ENCODE measurements around the gene RUSC2.

- TF ChIP-seq TAF1 (IDR thresholded peaks at IDR 0.05; ENCODE audit: borderline replicate concordance, insufficient read depth, low read length) (no peak), POLR2AphosphoS5 (IDR thresholded peaks at IDR 0.05; ENCODE audit: low read depth, low read length) (no peak), SIN3A (IDR thresholded peaks at IDR 0.05; ENCODE audit: borderline replicate concordance, insufficient read depth, low read length) (no peak)
- TF ChIP-seq, protein P1, sequence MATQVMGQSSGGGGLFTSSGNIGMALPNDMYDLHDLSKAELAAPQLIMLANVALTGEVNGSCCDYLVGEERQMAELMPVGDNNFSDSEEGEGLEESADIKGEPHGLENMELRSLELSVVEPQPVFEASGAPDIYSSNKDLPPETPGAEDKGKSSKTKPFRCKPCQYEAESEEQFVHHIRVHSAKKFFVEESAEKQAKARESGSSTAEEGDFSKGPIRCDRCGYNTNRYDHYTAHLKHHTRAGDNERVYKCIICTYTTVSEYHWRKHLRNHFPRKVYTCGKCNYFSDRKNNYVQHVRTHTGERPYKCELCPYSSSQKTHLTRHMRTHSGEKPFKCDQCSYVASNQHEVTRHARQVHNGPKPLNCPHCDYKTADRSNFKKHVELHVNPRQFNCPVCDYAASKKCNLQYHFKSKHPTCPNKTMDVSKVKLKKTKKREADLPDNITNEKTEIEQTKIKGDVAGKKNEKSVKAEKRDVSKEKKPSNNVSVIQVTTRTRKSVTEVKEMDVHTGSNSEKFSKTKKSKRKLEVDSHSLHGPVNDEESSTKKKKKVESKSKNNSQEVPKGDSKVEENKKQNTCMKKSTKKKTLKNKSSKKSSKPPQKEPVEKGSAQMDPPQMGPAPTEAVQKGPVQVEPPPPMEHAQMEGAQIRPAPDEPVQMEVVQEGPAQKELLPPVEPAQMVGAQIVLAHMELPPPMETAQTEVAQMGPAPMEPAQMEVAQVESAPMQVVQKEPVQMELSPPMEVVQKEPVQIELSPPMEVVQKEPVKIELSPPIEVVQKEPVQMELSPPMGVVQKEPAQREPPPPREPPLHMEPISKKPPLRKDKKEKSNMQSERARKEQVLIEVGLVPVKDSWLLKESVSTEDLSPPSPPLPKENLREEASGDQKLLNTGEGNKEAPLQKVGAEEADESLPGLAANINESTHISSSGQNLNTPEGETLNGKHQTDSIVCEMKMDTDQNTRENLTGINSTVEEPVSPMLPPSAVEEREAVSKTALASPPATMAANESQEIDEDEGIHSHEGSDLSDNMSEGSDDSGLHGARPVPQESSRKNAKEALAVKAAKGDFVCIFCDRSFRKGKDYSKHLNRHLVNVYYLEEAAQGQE (IDR thresholded peaks at IDR 0.05; ENCODE audit: insufficient read depth in 1 of 2, low read depth in 2 of 2, low read length in 2 of 2) = no peak
Measured at GRCh38 chr9:35484406-35484805, 5.5 kb upstream of the RUSC2 start.
